AG04449 (cell line): ENCODE measurements around the gene NUDT9.
"Not testable (repeated sequence)": the region's sequence is repeated elsewhere in the genome, so short reads cannot be mapped to it uniquely, and the experiment has no call there.

Experiments used
- CTCF ChIA-PET: fragments of 350-600 bp; formaldehyde crosslinking; extraction: SDS; loops from one replicate; lab custom pipeline; 2021; ENCODE audit warnings: antibody characterized with exemption; lab: Yijun Ruan, JAX
- POLR2A ChIA-PET: fragments of 400-600, 350-600 bp; formaldehyde crosslinking; extraction: SDS; loops from one replicate; lab custom pipeline; 2020; ENCODE audit warnings: antibody characterized with exemption, inconsistent platforms; lab: Yijun Ruan, JAX
- DNase-seq: peaks from one replicate; pipeline ENCODE4 v3.0.0-alpha.2; 2010; ENCODE audit warnings: low read depth, low spot score
- H3K4me3 ChIP-seq: 2 replicates; pipeline ENCODE4 v1.5.1; 2011; ENCODE audit warnings: low read depth, mild to moderate bottlenecking, control low read depth, low read length
- TF ChIP-seq, protein P1 (sequence below): IDR thresholded peaks from one replicate; pipeline ENCODE4 v1.5.1; 2011; ENCODE audit warnings: mild to moderate bottlenecking, moderate library complexity, low read length, control low read depth, inconsistent platforms; ENCODE audit not compliant: insufficient read depth; ENCODE audit errors: missing control alignments

NUDT9 gene

DNA sequence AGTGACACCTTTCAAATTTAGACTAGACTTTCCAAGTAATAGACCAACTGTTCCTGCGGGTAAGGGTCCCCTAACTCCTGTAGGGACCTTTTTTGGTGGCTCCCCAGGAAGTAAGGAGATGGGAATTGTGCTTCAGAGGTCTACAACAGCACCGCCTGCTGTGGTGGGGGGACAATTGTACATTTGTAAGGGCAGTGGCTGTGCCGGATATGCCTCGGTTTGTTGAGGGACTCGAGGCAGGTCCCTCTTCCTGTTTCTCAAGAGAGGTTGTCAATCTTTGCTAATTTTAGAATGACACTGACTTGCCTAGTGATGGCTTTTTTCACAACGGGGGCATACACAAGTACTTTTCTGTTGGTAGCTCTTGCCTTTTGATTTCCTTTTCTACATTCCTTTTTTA lies 15.9 kb upstream of the NUDT9 start:
- DNase-seq: no peak
- TF ChIP-seq, protein P1, sequence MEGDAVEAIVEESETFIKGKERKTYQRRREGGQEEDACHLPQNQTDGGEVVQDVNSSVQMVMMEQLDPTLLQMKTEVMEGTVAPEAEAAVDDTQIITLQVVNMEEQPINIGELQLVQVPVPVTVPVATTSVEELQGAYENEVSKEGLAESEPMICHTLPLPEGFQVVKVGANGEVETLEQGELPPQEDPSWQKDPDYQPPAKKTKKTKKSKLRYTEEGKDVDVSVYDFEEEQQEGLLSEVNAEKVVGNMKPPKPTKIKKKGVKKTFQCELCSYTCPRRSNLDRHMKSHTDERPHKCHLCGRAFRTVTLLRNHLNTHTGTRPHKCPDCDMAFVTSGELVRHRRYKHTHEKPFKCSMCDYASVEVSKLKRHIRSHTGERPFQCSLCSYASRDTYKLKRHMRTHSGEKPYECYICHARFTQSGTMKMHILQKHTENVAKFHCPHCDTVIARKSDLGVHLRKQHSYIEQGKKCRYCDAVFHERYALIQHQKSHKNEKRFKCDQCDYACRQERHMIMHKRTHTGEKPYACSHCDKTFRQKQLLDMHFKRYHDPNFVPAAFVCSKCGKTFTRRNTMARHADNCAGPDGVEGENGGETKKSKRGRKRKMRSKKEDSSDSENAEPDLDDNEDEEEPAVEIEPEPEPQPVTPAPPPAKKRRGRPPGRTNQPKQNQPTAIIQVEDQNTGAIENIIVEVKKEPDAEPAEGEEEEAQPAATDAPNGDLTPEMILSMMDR: no peak
- POLR2A ChIA-PET: no interaction called here
- H3K4me3 ChIP-seq: no peak overlapping the region
- CTCF ChIA-PET: interaction anchor here (1.7 to 1.8 kb wide), 2 partner anchors 15 to 31 kb away, joined by 5 read pairs; partner anchors contain the start of gene HSD17B11

DNA sequence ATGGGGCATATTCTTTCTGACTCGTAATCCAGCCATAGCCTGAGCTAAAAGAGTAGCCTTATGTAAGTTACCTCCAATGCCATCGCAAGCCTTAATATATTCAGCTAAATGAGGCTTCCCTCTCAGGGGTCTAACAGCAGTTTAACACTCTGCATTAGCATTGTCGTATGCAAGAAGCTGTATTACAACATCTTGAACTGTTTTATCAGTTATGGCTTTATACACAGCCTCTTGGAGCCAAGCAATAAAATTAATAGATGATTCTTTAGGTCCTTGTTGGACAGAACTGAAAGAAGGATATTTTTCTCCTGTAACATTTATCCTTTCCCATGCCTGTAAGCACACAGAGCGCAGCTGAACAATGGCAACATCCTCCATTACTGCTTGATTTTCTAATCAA lies 15.5 kb upstream of the NUDT9 start:
- DNase-seq, H3K4me3 ChIP-seq, POLR2A ChIA-PET: not testable (repeated sequence)
- CTCF ChIA-PET: interaction anchor here (1.7 to 1.8 kb wide), 2 partner anchors 15 to 31 kb away, joined by 5 read pairs; partner anchors contain the start of gene HSD17B11

DNA sequence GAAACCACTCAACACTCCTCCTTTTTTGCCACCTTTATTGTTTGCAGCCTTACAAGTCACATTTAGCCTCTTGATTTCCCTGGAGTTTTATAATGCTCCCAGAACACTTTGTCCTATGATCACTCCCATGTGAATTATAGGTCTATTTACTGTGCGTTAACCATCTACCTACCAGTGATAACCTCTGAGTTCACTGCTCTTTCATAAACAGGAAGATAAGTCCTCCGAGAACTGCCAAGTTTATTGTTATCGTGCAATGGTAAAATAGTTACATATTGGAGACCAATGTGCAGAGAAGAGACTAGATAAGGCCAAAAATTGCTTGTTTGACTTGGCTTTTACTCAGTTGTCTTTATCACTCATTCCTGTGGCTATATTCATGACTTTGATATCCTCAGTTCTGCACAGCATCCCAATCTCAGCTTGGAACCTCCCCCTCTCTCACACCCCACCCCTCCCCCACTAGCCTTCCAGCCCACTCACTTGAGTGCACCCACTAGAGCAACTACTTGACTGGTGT lies 12.9 kb upstream of the NUDT9 start:
- POLR2A ChIA-PET: no interaction called here
- no peak for DNase-seq
- H3K4me3 ChIP-seq: no peak overlapping the region
- TF ChIP-seq, protein P1: no peak
- CTCF ChIA-PET: no interaction called here

DNA sequence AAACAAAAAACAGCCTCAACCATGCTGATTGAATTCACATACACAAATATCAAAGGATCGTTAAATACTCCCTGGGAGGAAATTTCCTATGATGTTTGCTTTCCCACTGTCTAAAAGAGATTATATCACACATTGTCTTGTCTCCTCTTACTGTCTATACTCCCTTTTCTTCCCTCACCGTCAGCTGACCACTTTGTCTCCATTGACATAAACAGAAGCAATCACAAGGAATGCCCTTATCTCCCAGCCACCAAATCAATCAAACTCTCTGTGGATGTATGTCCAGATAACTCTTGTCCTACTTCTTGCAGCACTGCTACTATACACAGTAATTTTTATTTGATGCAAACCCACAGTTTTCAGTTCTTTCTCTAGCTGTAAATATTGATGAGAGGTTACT lies 12.2 kb upstream of the NUDT9 start:
- CTCF ChIA-PET: interaction anchor here (1.1 kb wide), 1 partner anchor 11 kb away, joined by 3 read pairs; no protein-coding TSS in a partner anchor
- POLR2A ChIA-PET: interaction anchor here (2.0 kb wide), 1 partner anchor 12 kb away, joined by 5 read pairs; the partner anchor contains the start of gene NUDT9
- TF ChIP-seq, protein P1: no peak
- no peak overlapping the region for H3K4me3 ChIP-seq
- no peak for DNase-seq

DNA sequence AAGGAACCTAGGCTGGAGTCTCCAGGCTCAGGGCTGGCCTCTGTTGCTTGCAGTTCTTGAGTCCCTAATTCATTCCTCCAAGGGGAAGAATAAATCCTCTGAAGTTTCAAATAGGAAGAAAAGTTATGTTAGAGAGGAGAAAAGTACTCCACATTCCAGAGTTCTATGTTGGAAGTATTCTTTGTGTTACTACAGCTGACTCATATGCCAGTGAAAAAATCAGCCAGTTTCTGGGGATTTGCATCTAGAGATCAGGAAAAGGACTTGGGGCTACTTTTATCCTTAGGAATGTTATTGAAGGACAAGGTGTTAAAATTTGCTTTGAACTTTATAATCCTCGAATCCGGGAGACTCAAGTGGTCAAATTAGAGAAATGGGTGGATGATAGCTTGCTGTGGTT lies 11.7 kb upstream of the NUDT9 start:
- CTCF ChIA-PET: interaction anchor here (1.1 kb wide), 2 partner anchors 11 to 25 kb away, joined by 3 read pairs; no protein-coding TSS in a partner anchor
- no peak for DNase-seq
- TF ChIP-seq, protein P1: no peak
- POLR2A ChIA-PET: interaction anchor here (2.0 kb wide), 1 partner anchor 12 kb away, joined by 5 read pairs; the partner anchor contains the start of gene NUDT9
- no peak overlapping the region for H3K4me3 ChIP-seq

DNA sequence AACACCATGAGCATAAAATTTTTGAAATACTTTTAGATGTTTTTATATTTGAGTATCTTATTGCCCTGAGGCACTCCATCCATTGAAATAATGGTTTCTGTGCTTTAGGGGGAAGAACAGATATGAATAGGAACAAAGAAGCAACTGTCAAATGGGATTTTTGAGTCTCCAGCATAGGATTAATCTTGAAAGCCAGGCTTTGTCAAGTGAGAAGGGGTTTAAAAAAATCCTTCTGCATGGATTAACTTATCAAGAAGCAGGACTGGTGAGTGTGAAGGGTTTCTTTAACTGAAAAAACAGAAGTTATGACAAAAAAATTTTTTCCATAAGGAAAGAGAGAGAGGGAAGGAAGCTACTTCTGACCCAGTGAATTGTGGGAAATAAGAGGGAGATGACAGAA lies 7.6 kb upstream of the NUDT9 start:
- TF ChIP-seq, protein P1: no peak
- ChIA-PET POLR2A (no interaction called here), CTCF (no interaction called here)
- no peak for DNase-seq
- H3K4me3 ChIP-seq: no peak overlapping the region

DNA sequence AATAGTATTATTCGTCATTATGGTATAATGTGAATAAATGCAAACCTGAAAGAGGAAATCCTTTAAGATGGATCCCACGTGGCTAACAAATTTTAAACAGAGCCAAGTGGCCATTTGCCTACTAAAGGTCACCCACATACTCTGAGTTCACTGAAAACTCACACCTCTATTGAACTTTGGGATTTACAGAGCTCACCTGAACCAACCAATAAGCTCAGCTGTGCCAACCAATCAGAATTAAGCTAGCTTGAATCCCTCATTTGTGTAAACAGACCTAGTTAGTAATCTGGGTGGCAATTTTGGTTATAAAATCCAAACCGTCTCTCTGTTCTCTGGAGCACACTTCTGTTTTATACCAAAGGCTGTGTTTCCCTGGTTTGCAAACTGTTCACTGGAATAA lies 5.4 kb upstream of the NUDT9 start:
- TF ChIP-seq, protein P1: no peak
- ChIA-PET POLR2A (no interaction called here), CTCF (no interaction called here)
- DNase-seq: no peak
- H3K4me3 ChIP-seq: no peak overlapping the region

DNA sequence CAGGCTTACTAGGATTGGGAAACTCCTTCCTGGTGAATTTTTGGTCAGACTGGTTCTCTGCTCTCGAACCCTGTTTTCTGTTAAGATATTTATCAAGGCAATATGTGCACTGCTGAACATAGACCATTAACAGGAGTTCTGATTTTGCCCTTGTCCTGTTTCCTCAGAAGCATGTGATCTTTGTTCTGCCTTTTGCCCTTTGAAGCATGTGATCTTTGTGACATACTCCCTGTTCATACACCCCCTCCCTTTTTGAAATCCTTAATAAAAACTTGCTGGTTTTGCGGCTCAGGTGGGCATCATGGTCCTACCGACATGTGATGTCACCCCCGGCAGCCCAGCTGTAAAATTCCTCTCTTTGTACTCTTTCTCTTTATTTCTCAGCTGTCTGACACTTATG lies 4.0 kb upstream of the NUDT9 start:
- CTCF ChIA-PET, DNase-seq, H3K4me3 ChIP-seq, POLR2A ChIA-PET: not testable (repeated sequence)
